ENCODE results near the gene ZNF519.

DNA sequence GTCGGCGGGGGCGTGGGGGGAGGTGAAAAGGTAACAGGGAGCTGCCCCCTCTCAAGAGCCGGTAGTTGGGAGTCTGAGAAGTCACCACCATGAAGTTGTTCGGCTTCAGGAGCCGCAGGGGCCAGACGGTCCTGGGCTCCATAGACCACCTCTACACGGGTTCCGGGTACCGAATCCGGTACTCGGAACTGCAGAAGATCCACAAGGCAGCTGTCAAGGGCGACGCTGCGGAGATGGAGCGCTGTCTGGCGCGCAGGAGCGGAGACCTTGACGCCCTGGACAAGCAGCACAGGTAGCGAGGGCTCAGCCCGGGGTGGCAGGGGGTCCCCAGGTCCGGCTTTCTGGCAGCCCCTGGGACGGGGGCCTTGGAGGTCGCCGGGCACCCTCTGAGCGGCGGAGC, 47.1 kb upstream of the ZNF519 start:
- TF ChIP-seq TAF1 (IDR thresholded peaks at IDR 0.05; ENCODE audit: borderline replicate concordance, insufficient read depth, low read length): no peak
- no peak for TF ChIP-seq POLR2AphosphoS5 (IDR thresholded peaks at IDR 0.05; ENCODE audit: low read depth, low read length)
- TF ChIP-seq, protein P1, sequence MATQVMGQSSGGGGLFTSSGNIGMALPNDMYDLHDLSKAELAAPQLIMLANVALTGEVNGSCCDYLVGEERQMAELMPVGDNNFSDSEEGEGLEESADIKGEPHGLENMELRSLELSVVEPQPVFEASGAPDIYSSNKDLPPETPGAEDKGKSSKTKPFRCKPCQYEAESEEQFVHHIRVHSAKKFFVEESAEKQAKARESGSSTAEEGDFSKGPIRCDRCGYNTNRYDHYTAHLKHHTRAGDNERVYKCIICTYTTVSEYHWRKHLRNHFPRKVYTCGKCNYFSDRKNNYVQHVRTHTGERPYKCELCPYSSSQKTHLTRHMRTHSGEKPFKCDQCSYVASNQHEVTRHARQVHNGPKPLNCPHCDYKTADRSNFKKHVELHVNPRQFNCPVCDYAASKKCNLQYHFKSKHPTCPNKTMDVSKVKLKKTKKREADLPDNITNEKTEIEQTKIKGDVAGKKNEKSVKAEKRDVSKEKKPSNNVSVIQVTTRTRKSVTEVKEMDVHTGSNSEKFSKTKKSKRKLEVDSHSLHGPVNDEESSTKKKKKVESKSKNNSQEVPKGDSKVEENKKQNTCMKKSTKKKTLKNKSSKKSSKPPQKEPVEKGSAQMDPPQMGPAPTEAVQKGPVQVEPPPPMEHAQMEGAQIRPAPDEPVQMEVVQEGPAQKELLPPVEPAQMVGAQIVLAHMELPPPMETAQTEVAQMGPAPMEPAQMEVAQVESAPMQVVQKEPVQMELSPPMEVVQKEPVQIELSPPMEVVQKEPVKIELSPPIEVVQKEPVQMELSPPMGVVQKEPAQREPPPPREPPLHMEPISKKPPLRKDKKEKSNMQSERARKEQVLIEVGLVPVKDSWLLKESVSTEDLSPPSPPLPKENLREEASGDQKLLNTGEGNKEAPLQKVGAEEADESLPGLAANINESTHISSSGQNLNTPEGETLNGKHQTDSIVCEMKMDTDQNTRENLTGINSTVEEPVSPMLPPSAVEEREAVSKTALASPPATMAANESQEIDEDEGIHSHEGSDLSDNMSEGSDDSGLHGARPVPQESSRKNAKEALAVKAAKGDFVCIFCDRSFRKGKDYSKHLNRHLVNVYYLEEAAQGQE (IDR thresholded peaks at IDR 0.05; ENCODE audit: insufficient read depth in 1 of 2, low read depth in 2 of 2, low read length in 2 of 2): no peak
- TF ChIP-seq SIN3A (IDR thresholded peaks at IDR 0.05; ENCODE audit: borderline replicate concordance, insufficient read depth, low read length): no peak
